DOHH2 (cell line): ENCODE measurements around the gene TMEM140.

Source experiments
- H3F3A ChIP-seq: fragments of 200-600 bp; sonication (generic), shearing (Covaris generic); 2 replicates; pipeline ENCODE4 v1.6.0; 2016; ENCODE audit warnings: antibody characterized with exemption, mild to moderate bottlenecking; ENCODE audit not compliant: control insufficient read depth, insufficient read depth
- H3K27ac ChIP-seq: fragments of 200-600 bp; sonication (generic); 2 replicates; pipeline ENCODE4 v1.5.1; 2014; ENCODE audit warnings: low read depth, mild to moderate bottlenecking, low read length, moderate library complexity
- H3K27me3 ChIP-seq: fragments of 200-600 bp; sonication (generic); 2 replicates; pipeline ENCODE4 v1.6.1; 2014; ENCODE audit warnings: mild to moderate bottlenecking, low read length, mixed read lengths; ENCODE audit not compliant: control insufficient read depth
- H3K36me3 ChIP-seq: fragments of 200-600 bp; sonication (generic); 2 replicates; pipeline ENCODE4 v1.6.1; 2014; ENCODE audit warnings: mild to moderate bottlenecking, low read length, moderate library complexity, mixed read lengths; ENCODE audit not compliant: control insufficient read depth
- H3K4me1 ChIP-seq: fragments of 200-600 bp; sonication (generic); 2 replicates; pipeline ENCODE4 v1.6.1; 2014; ENCODE audit warnings: mild to moderate bottlenecking, low read length, mixed read lengths; ENCODE audit not compliant: control insufficient read depth
- H3K4me2 ChIP-seq: fragments of 200-600 bp; sonication (generic); 2 replicates; pipeline ENCODE4 v1.6.0; 2014; ENCODE audit warnings: mild to moderate bottlenecking, low read length, moderate library complexity
- H3K4me3 ChIP-seq: fragments of 200-600 bp; sonication (generic); 2 replicates; pipeline ENCODE4 v1.5.1; 2014; ENCODE audit warnings: mild to moderate bottlenecking, low read length, mixed read lengths
- H3K79me2 ChIP-seq: fragments of 200-600 bp; sonication (generic); 2 replicates; pipeline ENCODE4 v1.6.1; 2014; ENCODE audit warnings: mild to moderate bottlenecking, low read length, mixed read lengths; ENCODE audit not compliant: control insufficient read depth
- H3K9me2 ChIP-seq: fragments of 200-600 bp; sonication (generic); replicated peaks from 2 replicates; pipeline ENCODE4 v1.6.1; 2014; ENCODE audit warnings: mild to moderate bottlenecking, low read length, mixed read lengths; ENCODE audit not compliant: control insufficient read depth
- H3K9me3 ChIP-seq: fragments of 200-600 bp; sonication (generic); 2 replicates; pipeline ENCODE4 v1.6.1; 2014; ENCODE audit warnings: antibody characterized with exemption, low read length, mixed read lengths; ENCODE audit not compliant: control insufficient read depth, insufficient read depth
- H4K20me1 ChIP-seq: fragments of 200-600 bp; sonication (generic); 2 replicates; pipeline ENCODE4 v1.6.0; 2014; ENCODE audit warnings: low read depth, mild to moderate bottlenecking, antibody characterized with exemption, low read length, moderate library complexity; ENCODE audit not compliant: control insufficient read depth, insufficient read depth
- CTCF ChIP-seq: fragments of 200-600 bp; sonication (generic); IDR thresholded peaks from one replicate; pipeline ENCODE4 v1.5.1; 2014; ENCODE audit warnings: antibody characterized with exemption, mild to moderate bottlenecking, low read depth, low read length; ENCODE audit not compliant: poor library complexity, severe bottlenecking
- EZH2phosphoT487 ChIP-seq: fragments of 200-600 bp; sonication (generic); IDR thresholded peaks from 2 replicates; pipeline ENCODE4 v1.6.1; 2017; ENCODE audit warnings: borderline replicate concordance, mild to moderate bottlenecking, antibody characterized with exemption, low read length, moderate library complexity, mixed read lengths

Gene TMEM140

GRCh38 chr7:135151533-135151932 is 3.7 kb downstream of the TMEM140 start:
- H3K27me3 ChIP-seq = no peaks in the 10 kb centered on the region
- peaks cover 20% of the 10 kb centered on the region for H3K4me1 ChIP-seq
- no peaks in the 10 kb centered on the region for H3F3A ChIP-seq
- no peaks in the 10 kb centered on the region for H3K36me3 ChIP-seq
- H3K9me2 ChIP-seq = no peaks in the 10 kb centered on the region
- no peaks in the 10 kb centered on the region for H4K20me1 ChIP-seq
- H3K27ac ChIP-seq = no peak overlapping the region
- H3K79me2 ChIP-seq = no peaks in the 10 kb centered on the region
- H3K4me3 ChIP-seq = no peak overlapping the region
- TF ChIP-seq CTCF (no peak), EZH2phosphoT487 (no peak)
- no peak overlapping the region for H3K4me2 ChIP-seq
- H3K9me3 ChIP-seq = peaks cover 12% of the 10 kb centered on the region; the same call in 1 of the 2 replicates

DNA sequence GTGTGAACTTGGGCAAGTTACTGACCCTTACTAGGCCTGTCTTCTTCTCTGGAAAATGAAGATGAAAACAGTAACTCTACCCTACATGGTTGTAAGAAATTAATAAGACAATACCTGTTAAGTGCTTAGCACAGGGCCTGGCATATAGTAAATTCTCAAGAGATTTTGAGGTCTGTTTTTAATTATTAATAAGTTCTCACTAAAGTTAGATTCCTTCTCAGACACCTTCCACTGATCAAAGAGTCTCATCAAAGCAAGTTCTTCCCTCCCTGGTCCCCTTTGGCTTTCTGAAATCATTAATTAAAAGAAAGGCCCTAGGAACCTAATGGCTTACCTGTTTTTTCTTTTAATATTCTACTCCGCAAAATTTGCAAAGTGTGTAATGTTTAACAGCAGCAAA is 4.6 kb downstream of the TMEM140 start:
- H3K4me2 ChIP-seq = no peak overlapping the region
- H3K36me3 ChIP-seq = no peaks in the 10 kb centered on the region
- H3K9me2 ChIP-seq = no peaks in the 10 kb centered on the region
- no peak for TF ChIP-seq EZH2phosphoT487
- no peak for TF ChIP-seq CTCF
- no peaks in the 10 kb centered on the region for H3F3A ChIP-seq
- no peaks in the 10 kb centered on the region for H3K27me3 ChIP-seq
- H3K27ac ChIP-seq = no peak overlapping the region
- H3K79me2 ChIP-seq = no peaks in the 10 kb centered on the region
- H3K4me1 ChIP-seq = peaks cover 14% of the 10 kb centered on the region
- no peaks in the 10 kb centered on the region for H4K20me1 ChIP-seq
- H3K9me3 ChIP-seq = peaks cover 20% of the 10 kb centered on the region
- H3K4me3 ChIP-seq = no peak overlapping the region

GRCh38 chr7:135154734-135155133 is 6.9 kb downstream of the TMEM140 start:
- Histone ChIP-seq H3K79me2 (no peaks in the 10 kb centered on the region), H3K4me1 (peaks cover 3% of the 10 kb centered on the region), H3K4me2 (no peak overlapping the region), H3K9me2 (no peaks in the 10 kb centered on the region), H3K27me3 (no peaks in the 10 kb centered on the region), H3K9me3 (peaks cover 28% of the 10 kb centered on the region), H3K36me3 (no peaks in the 10 kb centered on the region; the same call in 1 of the 2 replicates), H3K27ac (no peak overlapping the region), H3K4me3 (no peak overlapping the region), H4K20me1 (no peaks in the 10 kb centered on the region), H3F3A (no peaks in the 10 kb centered on the region)
- no peak for TF ChIP-seq CTCF
- TF ChIP-seq EZH2phosphoT487 = no peak

DNA sequence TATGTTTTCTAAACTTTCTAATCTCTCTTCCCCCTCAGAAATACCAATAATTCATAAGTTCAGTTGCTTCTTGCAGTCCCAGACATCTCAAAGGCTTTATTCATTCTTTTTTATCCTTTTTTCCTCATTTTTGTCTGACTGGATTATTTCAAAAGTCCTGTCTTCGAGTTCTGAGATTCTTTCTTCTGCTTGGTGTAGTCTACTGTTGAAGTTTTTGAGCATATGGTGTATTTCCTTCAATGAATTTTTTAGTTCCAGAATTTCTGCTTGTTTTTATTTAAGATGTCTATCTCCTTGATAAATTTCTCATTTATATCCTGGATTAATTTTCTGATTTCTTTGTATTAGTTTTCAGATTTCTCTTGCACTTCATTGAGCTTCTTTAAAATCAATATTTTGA is 8.4 kb downstream of the TMEM140 start:
- H3F3A ChIP-seq = no peaks in the 10 kb centered on the region
- H3K4me3 ChIP-seq = no peak overlapping the region
- peaks cover 19% of the 10 kb centered on the region for H3K4me1 ChIP-seq
- no peaks in the 10 kb centered on the region for H3K9me2 ChIP-seq
- no peaks in the 10 kb centered on the region for H4K20me1 ChIP-seq
- H3K9me3 ChIP-seq = peaks cover 28% of the 10 kb centered on the region
- H3K4me2 ChIP-seq = no peak overlapping the region
- TF ChIP-seq EZH2phosphoT487 = no peak
- H3K79me2 ChIP-seq = no peaks in the 10 kb centered on the region
- no peak overlapping the region for H3K27ac ChIP-seq
- H3K27me3 ChIP-seq = no peaks in the 10 kb centered on the region
- peaks cover 7% of the 10 kb centered on the region for H3K36me3 ChIP-seq
